Common myeloid progenitor, CD34-positive (primary cell): ENCODE data around the gene OPTC.

ENCODE experiments used
- CTCF ChIA-PET: fragments of 350-600 bp; sonication (Branson Sonifier 250); formaldehyde crosslinking; loops from one replicate; lab custom pipeline; 2021; ENCODE audit warnings: antibody characterized with exemption; lab: Charles Lee
- POLR2A ChIA-PET: fragments of 350-600 bp; sonication (Branson Sonifier 250); formaldehyde crosslinking; loops from one replicate; lab custom pipeline; 2021; ENCODE audit warnings: antibody characterized with exemption; lab: Charles Lee
- DNase-seq, 3 donors: peaks; one replicate each; pipeline versions ENCODE4 v3.0.0 to v3.0.0-alpha.2; 2013
- H3K27ac ChIP-seq, 2 experiments: 1 replicate in 1 of 2; 2 replicates in 1 of 2; pipeline ENCODE4 v1.7.0; 2013; ENCODE audit warnings: inconsistent platforms in 2 of 2, low read length in 2 of 2, mild to moderate bottlenecking in 2 of 2, low read depth in 1 of 2, moderate library complexity in 1 of 2; ENCODE audit not compliant: severe bottlenecking in 2 of 2, insufficient read depth in 1 of 2, poor library complexity in 1 of 2
- H3K27me3 ChIP-seq, 5 experiments: replicated peaks in 2 of 5; 1 replicate in 3 of 5; 2 replicates in 2 of 5; pipeline versions ENCODE4 v1.6.1 to v1.7.0; 2013; ENCODE audit warnings: low read length in 4 of 5, mild to moderate bottlenecking in 2 of 5, moderate library complexity in 2 of 5, inconsistent platforms in 1 of 5; ENCODE audit not compliant: insufficient read depth in 5 of 5, control insufficient read depth in 4 of 5
- H3K36me3 ChIP-seq, 4 experiments: 1 replicate in 2 of 4; 2 replicates in 2 of 4; pipeline versions ENCODE4 v1.6.1 to v1.7.0; 2013; ENCODE audit warnings: low read length in 3 of 4, control low read depth in 1 of 4, mild to moderate bottlenecking in 1 of 4; ENCODE audit not compliant: control insufficient read depth in 4 of 4, insufficient read depth in 4 of 4
- H3K4me1 ChIP-seq, 4 experiments: 1 replicate in 3 of 4; 2 replicates in 1 of 4; pipeline versions ENCODE4 v1.6.1 to v1.7.1; 2013; ENCODE audit warnings: low read length in 3 of 4, mild to moderate bottlenecking in 3 of 4, control low read depth in 1 of 4, inconsistent platforms in 1 of 4, moderate library complexity in 1 of 4; ENCODE audit not compliant: control insufficient read depth in 4 of 4, insufficient read depth in 4 of 4; ENCODE audit errors: control extremely low read depth in 1 of 4
- H3K4me3 ChIP-seq, 7 experiments: 1 replicate in 4 of 7; 2 replicates in 3 of 7; pipeline versions ENCODE4 v1.5.1 to v1.7.0; 2013; ENCODE audit warnings: mild to moderate bottlenecking in 7 of 7, low read length in 6 of 7, moderate library complexity in 6 of 7, inconsistent platforms in 2 of 7, low read depth in 2 of 7, control low read depth in 1 of 7; ENCODE audit not compliant: insufficient read depth in 4 of 7, control insufficient read depth in 1 of 7; ENCODE audit errors: extremely low read depth in 1 of 7
- H3K9me3 ChIP-seq, 5 experiments: 1 replicate in 4 of 5; 2 replicates in 1 of 5; pipeline versions ENCODE4 v1.6.1 to v1.7.1; 2013; ENCODE audit warnings: low read length in 4 of 5, mild to moderate bottlenecking in 2 of 5, inconsistent platforms in 1 of 5, low read depth in 1 of 5, moderate library complexity in 1 of 5; ENCODE audit not compliant: control insufficient read depth in 4 of 5, insufficient read depth in 2 of 5; ENCODE audit errors: control extremely low read depth in 1 of 5
- WGBS: methylation state at CpG from one replicate; pipeline ENCODE4 v1.1.5; 2013; ENCODE audit not compliant: insufficient coverage; 5-methylcytosine and 5-hydroxymethylcytosine counted together

Gene OPTC

GRCh38 chr1:203544978-203545816 is 51.2 kb downstream of the OPTC start:
- ChIA-PET CTCF (no interaction called here), POLR2A (no interaction called here)
- H3K27me3 ChIP-seq: peaks cover 0 to 2% (median 0%) of the 10 kb centered on the region in 5 experiments
- no peaks in the 10 kb centered on the region for H3K36me3 ChIP-seq
- no peak overlapping the region for H3K4me3 ChIP-seq
- peak in 2 of 3 donors; percentile 6 to 19 for DNase-seq
- no peaks in the 10 kb centered on the region for H3K9me3 ChIP-seq
- H3K27ac ChIP-seq: no peak overlapping the region
- WGBS: 23% methylated on average over 3 of the region's 4 CpGs
- peaks cover 0 to 15% (median 2%) of the 10 kb centered on the region in 4 experiments for H3K4me1 ChIP-seq

GRCh38 chr1:203546274-203546673 is 52.3 kb downstream of the OPTC start:
- H3K4me3 ChIP-seq: no peak overlapping the region
- no peaks in the 10 kb centered on the region for H3K36me3 ChIP-seq
- no CpG with 5 or more reads among the region's 1 CpG for WGBS
- H3K9me3 ChIP-seq: no peaks in the 10 kb centered on the region
- ChIA-PET POLR2A (no interaction called here), CTCF (no interaction called here)
- peaks cover 0 to 2% (median 0%) of the 10 kb centered on the region in 5 experiments for H3K27me3 ChIP-seq
- no peak overlapping the region for H3K27ac ChIP-seq
- no peak for DNase-seq
- peaks cover 0 to 15% (median 2%) of the 10 kb centered on the region in 4 experiments for H3K4me1 ChIP-seq

- no peak for DNase-seq
- 100% methylated on average over 4 of the region's 4 CpGs for WGBS
- Histone ChIP-seq H3K27me3 (peaks cover 0 to 2% (median 0%) of the 10 kb centered on the region in 5 experiments), H3K4me3 (no peak overlapping the region), H3K27ac (no peak overlapping the region), H3K9me3 (no peaks in the 10 kb centered on the region), H3K4me1 (peaks cover 0 to 15% (median 2%) of the 10 kb centered on the region in 4 experiments), H3K36me3 (no peaks in the 10 kb centered on the region)
- ChIA-PET CTCF (interaction anchor here (1.2 to 1.3 kb wide), 2 partner anchors 9 to 23 kb away, joined by 3 to 5 read pairs; no protein-coding TSS in a partner anchor), POLR2A (no interaction called here)
These were observed 53.2 kb downstream of the OPTC start for GRCh38 chr1:203547147-203547546.

DNA sequence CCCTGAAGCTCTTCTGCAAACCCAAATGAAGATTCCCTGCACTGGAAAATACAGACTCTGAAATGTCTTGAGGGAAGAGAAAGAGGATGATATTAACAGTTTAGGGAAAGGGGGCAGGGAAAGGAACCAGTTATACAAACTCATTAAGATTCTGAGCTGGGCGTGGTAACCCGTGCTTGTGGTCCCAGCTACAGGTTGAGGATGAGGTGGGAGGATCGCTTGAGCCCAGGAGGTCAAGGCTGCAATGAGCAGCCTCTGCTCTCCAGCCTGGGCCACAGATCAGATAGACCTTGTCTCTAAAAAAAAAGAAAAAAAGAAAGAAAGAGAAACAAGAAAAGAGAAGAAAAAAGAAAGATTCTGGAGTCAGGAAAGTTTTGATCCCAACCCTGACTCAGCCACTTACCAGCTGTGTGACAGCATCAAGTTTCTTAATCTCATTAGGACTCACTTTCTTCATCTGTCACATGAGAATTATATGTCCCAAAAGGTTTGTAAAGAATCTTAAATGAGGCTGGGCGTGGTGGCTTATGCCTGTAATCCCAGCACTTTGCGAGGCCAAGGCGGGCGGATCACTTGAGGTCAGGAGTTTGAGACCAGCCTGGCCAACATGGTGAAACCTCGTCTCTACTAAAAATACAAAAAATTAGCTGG is 53.9 kb downstream of the OPTC start:
- no peak for DNase-seq
- ChIA-PET POLR2A (no interaction called here), CTCF (interaction anchor here (1.2 to 1.3 kb wide), 2 partner anchors 9 to 22 kb away, joined by 3 to 5 read pairs; no protein-coding TSS in a partner anchor)
- no peaks in the 10 kb centered on the region for H3K36me3 ChIP-seq
- WGBS: 100% methylated on average over 4 of the region's 8 CpGs
- no peaks in the 10 kb centered on the region for H3K9me3 ChIP-seq
- H3K4me3 ChIP-seq: no peak overlapping the region
- no peak overlapping the region for H3K27ac ChIP-seq
- H3K4me1 ChIP-seq: peaks cover 0 to 15% (median 2%) of the 10 kb centered on the region in 4 experiments
- H3K27me3 ChIP-seq: peaks cover 0 to 2% (median 0%) of the 10 kb centered on the region in 5 experiments

DNA sequence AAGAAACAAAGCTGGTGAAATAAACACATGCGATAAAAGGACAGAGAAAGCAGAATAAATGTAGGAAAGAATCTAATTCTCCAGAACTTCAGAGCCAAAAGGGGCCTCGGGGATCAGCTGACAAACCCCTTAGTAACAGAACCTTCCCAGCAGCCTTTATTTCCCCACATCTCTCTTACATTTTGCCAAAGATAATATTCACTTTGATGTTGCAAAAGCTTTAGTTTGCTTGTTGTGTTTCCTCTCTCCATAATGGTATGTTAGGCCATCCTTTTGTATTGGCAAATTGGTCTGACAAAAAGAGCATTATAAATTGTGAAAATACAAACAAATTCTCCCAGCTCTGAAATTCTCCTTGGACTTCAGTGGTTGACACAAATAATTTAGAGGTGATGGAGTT is 54.9 kb downstream of the OPTC start:
- ChIA-PET POLR2A (no interaction called here), CTCF (interaction anchor here (0.9 to 1.8 kb wide), 4 partner anchors 9 to 75 kb away, joined by 3 to 4 read pairs (median 3); no protein-coding TSS in a partner anchor)

GRCh38 chr1:203549309-203549708 is 55.4 kb downstream of the OPTC start:
- POLR2A ChIA-PET: no interaction called here
- no peak for DNase-seq
- Histone ChIP-seq H3K4me3 (no peak overlapping the region), H3K36me3 (no peaks in the 10 kb centered on the region), H3K9me3 (no peaks in the 10 kb centered on the region), H3K27ac (no peak overlapping the region), H3K27me3 (peaks cover 0 to 2% (median 0%) of the 10 kb centered on the region in 5 experiments), H3K4me1 (peaks cover 0 to 13% (median 2%) of the 10 kb centered on the region in 4 experiments)
- CTCF ChIA-PET: interaction anchor here (0.9 to 1.8 kb wide), 4 partner anchors 9 to 74 kb away, joined by 3 to 4 read pairs (median 3); no protein-coding TSS in a partner anchor
- 93% methylated on average over 2 of the region's 2 CpGs for WGBS

More for the DNA sequence above, 54.9 kb downstream of the OPTC start:
- Histone ChIP-seq H3K4me1 (peaks cover 0 to 15% (median 2%) of the 10 kb centered on the region in 4 experiments), H3K36me3 (no peaks in the 10 kb centered on the region), H3K27me3 (peaks cover 0 to 2% (median 0%) of the 10 kb centered on the region in 5 experiments), H3K27ac (no peak overlapping the region), H3K4me3 (no peak overlapping the region), H3K9me3 (no peaks in the 10 kb centered on the region)
- 100% methylated on average over 1 of the region's 2 CpGs for WGBS
- no peak for DNase-seq
